Measurements from ENCODE around the gene SGTA.

SGTA gene

GRCh38 chr19:2744113-2744512 lies 39.0 kb downstream of the SGTA start:
- DNase-seq, result no peak

- no peak for DNase-seq
Measured at GRCh38 chr19:2743099-2743498, 40.0 kb downstream of the SGTA start.

- no peak for DNase-seq
Measured at GRCh38 chr19:2740314-2740656, 42.8 kb downstream of the SGTA start.

GRCh38 chr19:2739602-2740313 lies 43.3 kb downstream of the SGTA start, which contains the start of gene SLC39A3:
TSS of gene SLC39A3 (minus strand) at chr19:2740017. CDS start at chr19:2737257, 2,760 bp downstream.
- peak; percentile 99 for DNase-seq

- no peak for DNase-seq
Measured at GRCh38 chr19:2736550-2737190, 46.4 kb downstream of the SGTA start.

- no peak for DNase-seq
Measured at GRCh38 chr19:2735374-2735773, 47.7 kb downstream of the SGTA start.

- no peak for DNase-seq
Measured at GRCh38 chr19:2734589-2735288, 48.3 kb downstream of the SGTA start.

GRCh38 chr19:2733930-2734588 lies 49.0 kb downstream of the SGTA start:
- DNase-seq, result no peak

- no peak for DNase-seq
Measured at GRCh38 chr19:2732883-2733282, 50.2 kb downstream of the SGTA start.

- no peak for DNase-seq
Measured at GRCh38 chr19:2732157-2732725, 50.8 kb downstream of the SGTA start.

GRCh38 chr19:2731181-2731995 lies 51.7 kb downstream of the SGTA start:
- no peak for DNase-seq

GRCh38 chr19:2729943-2730818 lies 52.9 kb downstream of the SGTA start:
- DNase-seq, result no peak

GRCh38 chr19:2728783-2729387 lies 54.2 kb downstream of the SGTA start:
- DNase-seq, result no peak

- DNase-seq, result no peak
Measured at GRCh38 chr19:2727640-2727944, 55.5 kb downstream of the SGTA start.

- DNase-seq, result no peak
Measured at GRCh38 chr19:2726904-2727639, 56.0 kb downstream of the SGTA start.

GRCh38 chr19:2726160-2726855 lies 56.8 kb downstream of the SGTA start:
- DNase-seq, result no peak

- no peak for DNase-seq
Measured at GRCh38 chr19:2724148-2724557, 58.9 kb downstream of the SGTA start.

- DNase-seq, result no peak
Measured at GRCh38 chr19:2723747-2724146, 59.3 kb downstream of the SGTA start.

GRCh38 chr19:2723345-2723715 lies 59.7 kb downstream of the SGTA start:
- DNase-seq, result no peak
